Lower leg skin (tissue), 4 donors: ENCODE data around the gene JMJD4. TPM values are rescaled to one million over a fixed set of nuclear protein-coding genes. Genes with fewer than 3 reads are reported as not detected.

Experiments
- DNase-seq, 2 donors: peaks; one replicate each; pipeline ENCODE4 v3.0.0-alpha.2; 2019; ENCODE audit warnings: low spot score in 2 of 2
- H3K4me3 ChIP-seq: fragments of 200-600 bp; sonication (generic); 2 replicates; pipeline ENCODE4 v1.5.1; 2017; ENCODE audit warnings: mild to moderate bottlenecking, low read depth; ENCODE audit not compliant: poor library complexity, severe bottlenecking
- POLR2A ChIP-seq, 2 donors: fragments of 450-650 bp; IDR thresholded peaks; one replicate each; pipeline ENCODE4 v1.6.1; 2016 to 2017; ENCODE audit warnings: antibody characterized with exemption in 2 of 2, mild to moderate bottlenecking in 1 of 2, moderate library complexity in 1 of 2
- WGBS, 2 donors: methylation state at CpG; one replicate each; pipeline ENCODE4 v1.1.5; 2018; 5-methylcytosine and 5-hydroxymethylcytosine counted together
- intact Hi-C: fragments of 100-400 bp; cut with DNase I; formaldehyde crosslinking; loops from one replicate; pipeline ENCODE4 v1.15.0; 2023; ENCODE audit warnings: low total_unique reads
- total RNA-seq, 4 donors: library from RNA; depleted of rRNA; stranded (reverse); fragments of >200 nt; gene quantifications; one replicate each; pipeline ENCODE4 v1.1.0, GENCODE V29; 2016
- TF ChIP-seq, protein P1 (sequence below), 3 donors: fragments of 450-650 bp; IDR thresholded peaks; one replicate each; pipeline ENCODE4 v1.5.1; 2016; ENCODE audit warnings: antibody characterized with exemption in 3 of 3, mild to moderate bottlenecking in 3 of 3, moderate library complexity in 2 of 3

The JMJD4 gene
- total RNA-seq, 4 donors from 2014 or later: 11.8 to 22.9 (median 14.6) TPM

DNA sequence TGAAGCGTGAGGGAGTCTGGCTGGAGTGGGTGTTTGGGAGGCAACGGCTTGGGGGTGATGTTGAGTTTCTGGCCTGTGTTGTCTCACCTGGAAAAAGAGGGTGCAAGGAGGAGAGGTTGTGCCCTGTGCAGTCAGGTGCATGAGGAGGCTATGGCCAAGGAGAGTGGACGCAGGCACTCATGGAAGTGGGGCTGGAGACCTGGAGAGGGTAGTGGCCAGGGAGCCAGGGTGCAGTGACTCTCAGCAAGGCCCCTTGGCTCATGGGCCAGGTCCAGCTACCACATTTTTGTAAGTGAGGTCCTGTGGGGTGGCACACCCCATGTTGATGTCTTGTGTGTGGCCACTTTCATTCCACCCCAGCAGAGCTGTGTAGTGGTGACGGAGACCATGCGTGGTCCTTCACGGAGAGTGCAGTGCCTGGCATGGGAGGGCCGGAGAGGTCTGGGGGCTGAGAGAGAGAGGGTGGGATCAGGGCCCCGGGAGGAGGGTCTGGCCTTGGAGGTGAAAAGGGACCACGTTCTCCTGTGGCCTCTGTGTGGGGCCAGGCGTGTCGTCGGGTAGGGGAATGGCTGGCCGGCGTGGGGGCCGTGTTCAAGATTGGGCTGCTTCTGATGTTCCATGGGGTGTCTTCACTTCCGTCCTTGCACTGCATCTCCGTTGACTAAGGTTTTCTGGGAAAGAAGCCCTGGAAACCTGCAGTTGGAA, 6.2 kb upstream of the JMJD4 start:
- peak in 1 of 2 donors; percentile 80 for DNase-seq
- TF ChIP-seq, protein P1, sequence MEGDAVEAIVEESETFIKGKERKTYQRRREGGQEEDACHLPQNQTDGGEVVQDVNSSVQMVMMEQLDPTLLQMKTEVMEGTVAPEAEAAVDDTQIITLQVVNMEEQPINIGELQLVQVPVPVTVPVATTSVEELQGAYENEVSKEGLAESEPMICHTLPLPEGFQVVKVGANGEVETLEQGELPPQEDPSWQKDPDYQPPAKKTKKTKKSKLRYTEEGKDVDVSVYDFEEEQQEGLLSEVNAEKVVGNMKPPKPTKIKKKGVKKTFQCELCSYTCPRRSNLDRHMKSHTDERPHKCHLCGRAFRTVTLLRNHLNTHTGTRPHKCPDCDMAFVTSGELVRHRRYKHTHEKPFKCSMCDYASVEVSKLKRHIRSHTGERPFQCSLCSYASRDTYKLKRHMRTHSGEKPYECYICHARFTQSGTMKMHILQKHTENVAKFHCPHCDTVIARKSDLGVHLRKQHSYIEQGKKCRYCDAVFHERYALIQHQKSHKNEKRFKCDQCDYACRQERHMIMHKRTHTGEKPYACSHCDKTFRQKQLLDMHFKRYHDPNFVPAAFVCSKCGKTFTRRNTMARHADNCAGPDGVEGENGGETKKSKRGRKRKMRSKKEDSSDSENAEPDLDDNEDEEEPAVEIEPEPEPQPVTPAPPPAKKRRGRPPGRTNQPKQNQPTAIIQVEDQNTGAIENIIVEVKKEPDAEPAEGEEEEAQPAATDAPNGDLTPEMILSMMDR (IDR thresholded peaks at IDR 0.05): no peak
- no peak for TF ChIP-seq POLR2A (IDR thresholded peaks at IDR 0.05)
- intact Hi-C loops: no loop called here
- WGBS, 2 donors: 89 to 92% methylated on average over 17 of the region's 17 CpGs
- no peak overlapping the region for H3K4me3 ChIP-seq

DNA sequence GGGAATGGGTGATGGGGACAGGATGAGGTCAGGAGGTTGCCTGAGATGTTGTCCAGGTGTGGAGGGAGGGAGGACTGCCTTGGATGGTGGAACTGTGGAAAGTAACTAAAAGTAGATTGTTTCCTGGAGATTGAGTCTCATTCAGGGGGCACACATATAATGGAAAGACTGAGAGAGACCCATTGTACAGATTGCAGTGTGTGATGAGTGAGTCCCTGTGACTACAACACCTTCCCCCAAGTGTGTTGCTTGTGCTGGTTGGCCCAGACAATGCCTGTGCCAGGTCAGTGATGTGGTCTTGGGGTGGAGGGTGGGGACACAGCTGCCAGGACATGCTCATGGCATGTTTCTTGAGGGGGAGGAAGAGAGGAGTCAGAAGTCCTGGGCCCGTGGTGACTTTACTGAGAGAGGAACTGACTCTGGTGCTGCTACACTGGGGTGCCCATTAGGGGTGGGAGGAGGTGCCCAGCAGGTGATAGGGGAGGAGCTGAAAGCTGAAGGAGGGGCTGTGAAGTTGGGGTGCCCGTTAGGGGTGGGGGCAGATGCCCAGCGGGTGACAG, 5.4 kb upstream of the JMJD4 start:
- no peak overlapping the region for H3K4me3 ChIP-seq
- WGBS, 2 donors: 75 to 82% methylated on average over 3 of the region's 3 CpGs
- TF ChIP-seq POLR2A (IDR thresholded peaks at IDR 0.05): no peak
- TF ChIP-seq, protein P1 (IDR thresholded peaks at IDR 0.05): no peak
- intact Hi-C loops: no loop called here
- DNase-seq: peak in 1 of 2 donors; percentile 68

DNA sequence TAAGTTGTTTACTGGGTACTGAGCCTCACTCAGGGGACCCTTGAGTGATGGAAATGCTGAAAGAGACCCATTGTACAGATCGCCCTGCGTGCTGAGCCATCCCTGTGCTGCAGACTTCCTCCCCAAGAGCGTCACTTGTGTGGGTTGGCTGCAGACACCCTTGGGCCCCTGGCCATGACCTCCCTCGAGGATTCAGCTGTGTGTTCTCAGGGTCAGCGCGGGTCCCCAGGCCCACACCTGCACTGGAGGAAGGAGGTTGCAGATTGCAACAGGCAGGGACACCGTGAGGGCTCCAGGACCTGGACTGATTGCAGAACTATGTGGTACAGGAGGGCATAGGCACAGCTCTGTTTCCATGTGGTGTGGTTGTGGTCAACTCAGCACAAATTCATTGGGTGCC, 4.5 kb upstream of the JMJD4 start:
- H3K4me3 ChIP-seq: no peak overlapping the region
- 94 to 95% methylated on average over 6 to 7 of the region's 7 CpGs for WGBS, 2 donors
- intact Hi-C loops: no loop called here
- TF ChIP-seq, protein P1 (IDR thresholded peaks at IDR 0.05): no peak
- DNase-seq: no peak

DNA sequence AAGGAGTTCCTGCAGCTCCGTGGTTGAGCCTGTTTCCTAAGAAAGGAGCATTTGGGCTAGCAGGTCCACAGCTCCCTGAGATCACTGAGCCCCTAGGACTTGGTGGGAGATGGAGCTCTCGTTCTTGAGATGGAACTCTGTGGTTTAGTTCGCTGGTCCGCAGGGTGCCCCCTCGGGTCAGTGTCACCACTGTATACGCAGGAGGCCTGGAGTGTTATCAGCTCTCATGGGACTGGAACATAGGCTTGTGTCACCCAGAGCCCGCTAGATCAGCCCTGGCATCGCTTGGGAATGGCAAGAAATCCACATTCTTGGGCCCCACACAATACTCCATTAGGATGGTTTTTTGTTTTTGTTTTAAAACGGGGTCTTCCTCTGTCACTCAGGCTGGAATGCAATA, 3.7 kb upstream of the JMJD4 start:
- 82 to 90% methylated on average over 9 of the region's 9 CpGs for WGBS, 2 donors
- intact Hi-C loops: no loop called here
- TF ChIP-seq POLR2A (IDR thresholded peaks at IDR 0.05): no peak
- TF ChIP-seq, protein P1 (IDR thresholded peaks at IDR 0.05): no peak
- no peak overlapping the region for H3K4me3 ChIP-seq
- no peak for DNase-seq

DNA sequence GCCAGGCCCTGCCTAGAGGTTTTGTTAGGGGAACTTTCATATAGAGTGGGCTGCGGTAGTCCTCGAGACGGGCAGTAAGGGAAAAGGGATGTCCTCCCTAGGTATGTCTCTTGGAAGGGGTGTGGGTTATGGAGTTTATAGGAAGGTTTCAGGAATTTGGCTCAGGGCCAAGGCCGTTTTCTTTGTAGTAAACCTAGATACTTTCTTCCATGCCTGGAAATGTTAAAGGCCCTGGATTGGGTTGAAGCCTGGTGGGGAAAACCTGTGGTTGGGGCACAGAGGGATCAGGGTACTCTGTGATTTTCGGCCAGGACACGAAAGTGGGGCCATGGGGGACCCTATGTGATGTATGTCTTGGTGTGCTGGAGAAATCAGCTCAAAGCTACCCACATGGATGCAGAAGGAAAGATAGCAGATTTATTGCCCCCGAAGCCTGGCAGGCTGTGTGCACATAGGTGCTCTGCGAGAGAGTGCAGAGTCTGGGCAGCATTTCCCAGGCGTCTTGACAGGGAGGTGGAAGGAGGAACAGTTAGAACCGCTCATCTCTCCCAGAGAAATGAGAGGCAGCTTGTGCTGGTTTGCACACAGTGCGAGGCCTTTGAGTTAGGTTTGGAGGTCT, 1.8 kb upstream of the JMJD4 start:
- 75 to 77% methylated on average over 11 of the region's 11 CpGs for WGBS, 2 donors

More for the DNA sequence above, 1.8 kb upstream of the JMJD4 start:
- H3K4me3 ChIP-seq: no peak overlapping the region
- intact Hi-C loops: no loop called here
- no peak for TF ChIP-seq POLR2A (IDR thresholded peaks at IDR 0.05)
- TF ChIP-seq, protein P1 (IDR thresholded peaks at IDR 0.05): no peak
- no peak for DNase-seq
